H1 (cell line): Measurements from ENCODE around the gene ISG20L2. TPM values are rescaled to one million over a fixed set of nuclear protein-coding genes. Genes with fewer than 3 reads are reported as not detected.
A peak's percentile ranks its signal among the peaks of the same experiment; 100 is the strongest.

Source experiments
- ASH2L ChIP-seq: fragments of 200-600, 300-600 bp; sonication (generic); IDR thresholded peaks from one replicate; pipeline ENCODE4 v1.7.1; 2017; ENCODE audit warnings: low read length
- ATF3 ChIP-seq: IDR thresholded peaks from 2 replicates; pipeline ENCODE4 v1.6.1; 2011; ENCODE audit warnings: low read depth, mild to moderate bottlenecking, low read length; ENCODE audit not compliant: insufficient read depth
- BACH1 ChIP-seq: IDR thresholded peaks from 2 replicates; pipeline ENCODE4 v1.6.1; 2012; ENCODE audit warnings: low read length, improper control_type of control experiment
- CBX8 ChIP-seq: fragments of 300-800, 300-1000 bp; sonication (generic); IDR thresholded peaks from 2 replicates; pipeline ENCODE4 v1.7.1; 2016; ENCODE audit warnings: low read depth, low read length, borderline replicate concordance
- CEBPB ChIP-seq: IDR thresholded peaks from 2 replicates; pipeline ENCODE4 v1.6.1; 2012; ENCODE audit warnings: low read depth, low read length
- EP300 ChIP-seq, 2 experiments: IDR thresholded peaks; 1 replicate in 1 of 2; 2 replicates in 1 of 2; pipeline ENCODE4 v1.6.1; 2011 to 2012; ENCODE audit warnings: low read depth in 2 of 2, low read length in 2 of 2, mild to moderate bottlenecking in 2 of 2, borderline replicate concordance in 1 of 2, inconsistent platforms in 1 of 2, moderate library complexity in 1 of 2
- EZH2 ChIP-seq: fragments of 200-600 bp; sonication (generic); IDR thresholded peaks from 2 replicates; pipeline ENCODE4 v1.7.1; 2012; ENCODE audit warnings: low read depth, mild to moderate bottlenecking, moderate library complexity, low read length, inconsistent platforms; ENCODE audit not compliant: severe bottlenecking
- HDAC2 ChIP-seq, 2 experiments: fragments of 300-600 bp in 1 of 2; sonication (generic) in 1 of 2; IDR thresholded peaks; 2 replicates each; pipeline ENCODE4 v1.6.1; 2011 to 2012; ENCODE audit warnings: low read depth in 2 of 2, low read length in 2 of 2, mild to moderate bottlenecking in 2 of 2, moderate library complexity in 2 of 2, borderline replicate concordance in 1 of 2, inconsistent platforms in 1 of 2
- JUND ChIP-seq: IDR thresholded peaks from 2 replicates; pipeline ENCODE4 v1.6.1; 2011; ENCODE audit warnings: mild to moderate bottlenecking, improper control_type of control experiment, low read length
- KDM4A ChIP-seq: IDR thresholded peaks from one replicate; pipeline ENCODE4 v1.7.1; 2012; ENCODE audit warnings: low read depth, mild to moderate bottlenecking, moderate library complexity, low read length, inconsistent platforms; ENCODE audit not compliant: severe bottlenecking
- MAFK ChIP-seq: IDR thresholded peaks from 2 replicates; pipeline ENCODE4 v1.6.1; 2012; ENCODE audit warnings: low read depth, mild to moderate bottlenecking, improper control_type of control experiment, low read length
- MAX ChIP-seq: IDR thresholded peaks from 2 replicates; pipeline ENCODE4 v1.6.1; 2012; ENCODE audit warnings: inconsistent platforms
- POLR2A ChIP-seq, 2 experiments: IDR thresholded peaks; 1 replicate in 1 of 2; 2 replicates in 1 of 2; pipeline ENCODE4 v1.6.1; 2011; ENCODE audit warnings: low read depth in 2 of 2, low read length in 2 of 2, mild to moderate bottlenecking in 2 of 2; ENCODE audit errors: control extremely low read depth in 1 of 2
- POU5F1 ChIP-seq: IDR thresholded peaks from 2 replicates; pipeline ENCODE4 v1.6.1; 2011; ENCODE audit warnings: low read depth, mild to moderate bottlenecking, low read length, moderate library complexity
- RBBP5 ChIP-seq: IDR thresholded peaks from 2 replicates; pipeline ENCODE4 v1.7.1; 2012; ENCODE audit warnings: low read depth, mild to moderate bottlenecking, inconsistent platforms, low read length, moderate library complexity, borderline replicate concordance
- SIN3A ChIP-seq, 2 experiments: IDR thresholded peaks in 1 of 2; conservative IDR thresholded peaks in 1 of 2; 2 replicates each; pipeline ENCODE4 v1.6.1; 2011 to 2012; ENCODE audit warnings: low read length in 2 of 2, improper control_type of control experiment in 1 of 2, low read depth in 1 of 2, mild to moderate bottlenecking in 1 of 2
- SIRT6 ChIP-seq: IDR thresholded peaks from one replicate; pipeline ENCODE4 v1.7.1; 2012; ENCODE audit warnings: low read length, inconsistent platforms
- SP4 ChIP-seq: IDR thresholded peaks from 2 replicates; pipeline ENCODE4 v1.6.1; 2012; ENCODE audit warnings: low read length, inconsistent platforms
- SUZ12 ChIP-seq: fragments of 200-600 bp; sonication (generic); IDR thresholded peaks from 2 replicates; pipeline ENCODE4 v1.6.1; 2012; ENCODE audit warnings: mild to moderate bottlenecking, inconsistent platforms, low read length, moderate library complexity, mixed read lengths
- TAF1 ChIP-seq: IDR thresholded peaks from 2 replicates; pipeline ENCODE4 v1.6.1; 2011; ENCODE audit warnings: mild to moderate bottlenecking, low read depth, low read length
- TAF7 ChIP-seq: optimal IDR thresholded peaks from 2 replicates; pipeline ENCODE3; 2011; ENCODE audit warnings: low read depth, mild to moderate bottlenecking, inconsistent platforms, low read length, moderate library complexity, borderline replicate concordance
- USF2 ChIP-seq: IDR thresholded peaks from 2 replicates; pipeline ENCODE4 v1.6.1; 2011; ENCODE audit warnings: low read length, improper control_type of control experiment
- polyA plus RNA-seq, 7 experiments: library from polyadenylated mRNA; depleted of rRNA in 3 of 7; stranded (reverse) in 5 of 7; unstranded in 2 of 7; fragments of >200 nt in 5 of 7; fragments of 200-250 nt in 2 of 7; gene quantifications; 1 replicate in 5 of 7; 2 replicates in 1 of 7; 4 replicates in 1 of 7; pipeline versions ENCODE4 v1.2.1 to v1.2.3, GENCODE V29; 2011 to 2013; ENCODE audit warnings: missing spikeins in 2 of 7, mixed read lengths in 2 of 7
- total RNA-seq: library from RNA; stranded (reverse); fragmentation: NEBNext Ultra II Directional; extraction: Animal tissue kit (Norgen Biotek cat#: 25700); gene quantifications from 2 replicates; pipeline ENCODE4 v1.2.1, GENCODE V29; 2021

ISG20L2 gene
- total and polyA plus RNA-seq, 2 of the 8 experiments (the other 6 are each of a cell fraction or from before 2014, with no cell fraction given), result 47.5 to 53.0 TPM

GRCh38 chr1:156676820-156677615 lies 51.5 kb downstream of the ISG20L2 start, which contains the start of gene NES (continued):
- no peak for TF ChIP-seq BACH1
- peak; percentile 95 for TF ChIP-seq MAX
- no peak for TF ChIP-seq CBX8
- TF ChIP-seq RBBP5, result 0 out of 2 replicates have a peak, but pooled peaks have one; percentile 48
- TF ChIP-seq SIRT6, result no peak
- TF ChIP-seq ATF3, result no peak
- peak; percentile 95 for TF ChIP-seq TAF1
- peak in 1 of 2 experiments; percentile 19; a peak in 1 of 3 replicates for TF ChIP-seq EP300 (IDR thresholded peaks at IDR 0.05; ENCODE audit: borderline replicate concordance in 1 of 2, low read depth in 2 of 2, low read length in 2 of 2)
- TF ChIP-seq MAFK, result no peak
- no peak for TF ChIP-seq JUND
- TF ChIP-seq KDM4A, result peak; percentile 68
- TF ChIP-seq SIN3A (conservative IDR thresholded peaks at IDR 0.05 in 1 of 2, IDR thresholded peaks at IDR 0.05 in 1 of 2; ENCODE audit: low read depth in 1 of 2, low read length in 2 of 2), result peak; percentile 21 to 79; a peak in 1 of 4 replicates
- TF ChIP-seq SP4, result 0 out of 2 replicates have a peak, but pooled peaks have one; percentile 17
- TF ChIP-seq POLR2A (IDR thresholded peaks at IDR 0.05; ENCODE audit: control extremely low read depth in 1 of 2, low read depth in 2 of 2, low read length in 2 of 2), result peak in 1 of 2 experiments; percentile 79; a peak in 2 of 3 replicates
- 0 out of 4 replicates have a peak, but pooled peaks of 1 of the 2 experiments have one; percentile 39 for TF ChIP-seq HDAC2 (IDR thresholded peaks at IDR 0.05; ENCODE audit: borderline replicate concordance in 1 of 2, low read depth in 2 of 2, low read length in 2 of 2)
- no peak for TF ChIP-seq POU5F1
- peak; percentile 21 for TF ChIP-seq EZH2
- peak; percentile 48 for TF ChIP-seq ASH2L
- TF ChIP-seq USF2, result no peak
- TF ChIP-seq CEBPB, result no peak
- TF ChIP-seq TAF7, result peak; percentile 90
- no peak for TF ChIP-seq SUZ12
